Neural crest cell (in vitro differentiated cells): ENCODE results near the gene CTNNA3. TPM values are rescaled to one million over a fixed set of nuclear protein-coding genes. Genes with fewer than 3 reads are reported as not detected.

ENCODE experiments used
- DNase-seq: peaks from one replicate; pipeline ENCODE4 v3.0.0; 2021; ENCODE audit warnings: low read depth, mixed read lengths, low spot score
- H3K27ac Mint-ChIP-seq: one replicate; pipeline ENCODE4 v1.8.0; 2021; ENCODE audit warnings: mild to moderate bottlenecking, mixed read lengths; ENCODE audit not compliant: unreplicated experiment
- H3K27me3 Mint-ChIP-seq: 2 replicates; pipeline ENCODE4 v1.8.0; 2021; ENCODE audit warnings: low read depth, mild to moderate bottlenecking, mixed read lengths
- H3K36me3 Mint-ChIP-seq: 2 replicates; pipeline ENCODE4 v1.8.0; 2021; ENCODE audit warnings: low read depth, mild to moderate bottlenecking, mixed read lengths
- H3K4me1 Mint-ChIP-seq: 2 replicates; pipeline ENCODE4 v1.8.0; 2021; ENCODE audit warnings: mixed read lengths
- H3K4me3 Mint-ChIP-seq: one replicate; pipeline ENCODE4 v1.8.0; 2021; ENCODE audit warnings: mild to moderate bottlenecking, mixed read lengths
- H3K9me3 Mint-ChIP-seq: 2 replicates; pipeline ENCODE4 v1.8.0; 2021; ENCODE audit warnings: mixed read lengths
- total RNA-seq: library from RNA; stranded (reverse); gene quantifications from 2 replicates; pipeline ENCODE4 v1.2.1, GENCODE V29; 2021
- TF ChIP-seq, protein P1 (sequence below): fragments of 200-600 bp; sonication (generic); conservative IDR thresholded peaks from 2 replicates; pipeline ENCODE4 v1.5.0; 2021; ENCODE audit warnings: antibody characterized with exemption, mild to moderate bottlenecking

CTNNA3 gene
- total RNA-seq, 1 donor from 2014 or later, result 4.7 TPM

GRCh38 chr10:66190413-66190812 is 1505.6 kb downstream of the CTNNA3 start:
- TF ChIP-seq, protein P1, sequence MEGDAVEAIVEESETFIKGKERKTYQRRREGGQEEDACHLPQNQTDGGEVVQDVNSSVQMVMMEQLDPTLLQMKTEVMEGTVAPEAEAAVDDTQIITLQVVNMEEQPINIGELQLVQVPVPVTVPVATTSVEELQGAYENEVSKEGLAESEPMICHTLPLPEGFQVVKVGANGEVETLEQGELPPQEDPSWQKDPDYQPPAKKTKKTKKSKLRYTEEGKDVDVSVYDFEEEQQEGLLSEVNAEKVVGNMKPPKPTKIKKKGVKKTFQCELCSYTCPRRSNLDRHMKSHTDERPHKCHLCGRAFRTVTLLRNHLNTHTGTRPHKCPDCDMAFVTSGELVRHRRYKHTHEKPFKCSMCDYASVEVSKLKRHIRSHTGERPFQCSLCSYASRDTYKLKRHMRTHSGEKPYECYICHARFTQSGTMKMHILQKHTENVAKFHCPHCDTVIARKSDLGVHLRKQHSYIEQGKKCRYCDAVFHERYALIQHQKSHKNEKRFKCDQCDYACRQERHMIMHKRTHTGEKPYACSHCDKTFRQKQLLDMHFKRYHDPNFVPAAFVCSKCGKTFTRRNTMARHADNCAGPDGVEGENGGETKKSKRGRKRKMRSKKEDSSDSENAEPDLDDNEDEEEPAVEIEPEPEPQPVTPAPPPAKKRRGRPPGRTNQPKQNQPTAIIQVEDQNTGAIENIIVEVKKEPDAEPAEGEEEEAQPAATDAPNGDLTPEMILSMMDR, result no peak
- no peak overlapping the region for H3K27ac Mint-ChIP-seq
- DNase-seq, result no peak
- H3K27me3 Mint-ChIP-seq, result no peaks in the 10 kb centered on the region
- H3K4me3 Mint-ChIP-seq, result no peak overlapping the region
- H3K36me3 Mint-ChIP-seq, result no peaks in the 10 kb centered on the region
- no peaks in the 10 kb centered on the region for H3K9me3 Mint-ChIP-seq
- H3K4me1 Mint-ChIP-seq, result no peaks in the 10 kb centered on the region

GRCh38 chr10:66189271-66189670 is 1506.7 kb downstream of the CTNNA3 start:
- no peak overlapping the region for H3K27ac Mint-ChIP-seq
- DNase-seq, result no peak
- H3K36me3 Mint-ChIP-seq, result no peaks in the 10 kb centered on the region
- no peaks in the 10 kb centered on the region for H3K4me1 Mint-ChIP-seq
- H3K4me3 Mint-ChIP-seq, result no peak overlapping the region
- no peaks in the 10 kb centered on the region for H3K27me3 Mint-ChIP-seq
- TF ChIP-seq, protein P1, result no peak
- H3K9me3 Mint-ChIP-seq, result no peaks in the 10 kb centered on the region

DNA sequence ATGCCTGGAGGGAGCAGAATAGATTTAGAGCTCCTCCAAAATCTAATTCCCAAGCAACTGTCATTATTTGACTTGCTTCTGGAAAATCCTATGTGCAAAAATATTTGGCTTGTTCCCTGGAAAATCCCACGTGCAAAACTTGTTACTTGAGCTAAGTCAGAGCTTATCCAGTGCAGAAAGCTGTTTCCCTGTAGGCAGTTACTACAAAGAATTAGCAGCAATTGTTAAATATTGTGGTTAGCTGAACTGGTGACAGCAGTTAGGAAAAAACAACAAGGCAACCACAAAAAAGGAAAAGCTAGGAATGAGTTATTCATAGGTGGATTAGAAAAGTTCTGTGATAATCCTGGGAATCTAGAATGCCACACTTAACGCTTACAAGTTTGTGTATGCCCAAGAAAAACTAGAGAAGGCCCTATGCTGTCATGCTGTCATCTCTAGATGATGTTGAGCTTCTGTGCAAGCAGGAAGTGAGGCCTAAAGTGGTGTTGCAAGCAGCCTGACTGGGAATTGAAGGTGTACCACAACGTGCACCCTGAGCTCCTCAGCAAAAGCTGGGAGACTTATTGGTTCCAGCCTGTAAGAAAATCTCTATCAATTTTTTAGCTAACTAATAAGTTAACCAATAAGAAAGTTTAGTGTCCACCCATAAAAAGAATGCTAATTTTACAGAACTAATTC is 1508.8 kb downstream of the CTNNA3 start:
- Mint-ChIP-seq H3K27me3 (no peaks in the 10 kb centered on the region), H3K9me3 (no peaks in the 10 kb centered on the region), H3K4me1 (no peaks in the 10 kb centered on the region), H3K27ac (no peak overlapping the region), H3K36me3 (no peaks in the 10 kb centered on the region), H3K4me3 (no peak overlapping the region)
- DNase-seq, result no peak
- TF ChIP-seq, protein P1, result no peak

- DNase-seq, result no peak
- H3K4me1 Mint-ChIP-seq, result no peaks in the 10 kb centered on the region
- no peak overlapping the region for H3K27ac Mint-ChIP-seq
- H3K36me3 Mint-ChIP-seq, result no peaks in the 10 kb centered on the region
- H3K27me3 Mint-ChIP-seq, result no peaks in the 10 kb centered on the region
- H3K9me3 Mint-ChIP-seq, result no peaks in the 10 kb centered on the region
- TF ChIP-seq, protein P1, result no peak
- H3K4me3 Mint-ChIP-seq, result no peak overlapping the region
Observed at GRCh38 chr10:66183028-66183427, 1513.0 kb downstream of the CTNNA3 start.

DNA sequence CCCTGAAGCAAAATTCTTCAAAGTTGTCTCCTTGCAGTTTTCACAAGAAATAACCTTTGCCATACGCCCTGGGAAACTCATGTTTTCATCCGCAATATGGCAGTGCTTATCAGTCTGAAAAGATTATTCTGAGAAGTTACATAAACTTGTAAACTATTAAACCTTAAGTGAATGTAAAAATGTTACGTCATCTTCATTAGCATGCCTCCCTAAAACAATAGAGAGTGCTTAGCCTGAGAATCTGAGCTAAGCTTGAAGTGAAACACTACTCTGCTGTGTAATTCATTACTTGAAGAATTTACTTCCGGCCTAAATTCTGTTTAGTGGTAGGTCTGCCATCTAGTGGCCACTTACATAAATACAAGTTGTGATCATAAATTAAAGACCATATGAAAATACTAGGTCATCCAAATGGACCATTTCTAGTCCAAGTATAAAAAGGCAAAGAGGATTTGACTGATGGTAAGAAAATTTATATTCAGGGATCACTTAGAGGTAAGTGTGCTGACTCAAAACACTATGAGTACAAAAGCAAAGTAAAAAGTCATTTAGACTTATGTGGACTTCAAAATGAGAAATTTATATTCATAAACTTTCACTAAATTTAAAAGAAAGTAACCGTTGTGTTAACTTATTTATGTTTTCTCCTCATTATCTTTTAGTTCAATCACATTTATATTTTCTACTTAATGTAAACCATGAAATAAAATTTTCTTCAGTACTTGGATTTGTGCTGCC is 1515.2 kb downstream of the CTNNA3 start:
- Mint-ChIP-seq H3K4me1 (no peaks in the 10 kb centered on the region), H3K27ac (no peak overlapping the region), H3K4me3 (no peak overlapping the region), H3K36me3 (no peaks in the 10 kb centered on the region), H3K27me3 (no peaks in the 10 kb centered on the region), H3K9me3 (no peaks in the 10 kb centered on the region)
- peak; percentile 33 for DNase-seq
- TF ChIP-seq, protein P1, result peak; percentile 82
